Measurements from ENCODE around the gene NRROS.

Gene NRROS

GRCh38 chr3:196659901-196660351 lies 20.4 kb downstream of the NRROS start:
- no peaks in the 10 kb centered on the region for H4K20me1 ChIP-seq (ENCODE audit: low read depth, low read length)
- no peaks in the 10 kb centered on the region for H3K9me3 ChIP-seq (ENCODE audit: insufficient read depth, low read length)
- TF ChIP-seq EZH2phosphoT487 (conservative IDR thresholded peaks at IDR 0.05; ENCODE audit: low read length) = no peak
- TF ChIP-seq, protein P1, sequence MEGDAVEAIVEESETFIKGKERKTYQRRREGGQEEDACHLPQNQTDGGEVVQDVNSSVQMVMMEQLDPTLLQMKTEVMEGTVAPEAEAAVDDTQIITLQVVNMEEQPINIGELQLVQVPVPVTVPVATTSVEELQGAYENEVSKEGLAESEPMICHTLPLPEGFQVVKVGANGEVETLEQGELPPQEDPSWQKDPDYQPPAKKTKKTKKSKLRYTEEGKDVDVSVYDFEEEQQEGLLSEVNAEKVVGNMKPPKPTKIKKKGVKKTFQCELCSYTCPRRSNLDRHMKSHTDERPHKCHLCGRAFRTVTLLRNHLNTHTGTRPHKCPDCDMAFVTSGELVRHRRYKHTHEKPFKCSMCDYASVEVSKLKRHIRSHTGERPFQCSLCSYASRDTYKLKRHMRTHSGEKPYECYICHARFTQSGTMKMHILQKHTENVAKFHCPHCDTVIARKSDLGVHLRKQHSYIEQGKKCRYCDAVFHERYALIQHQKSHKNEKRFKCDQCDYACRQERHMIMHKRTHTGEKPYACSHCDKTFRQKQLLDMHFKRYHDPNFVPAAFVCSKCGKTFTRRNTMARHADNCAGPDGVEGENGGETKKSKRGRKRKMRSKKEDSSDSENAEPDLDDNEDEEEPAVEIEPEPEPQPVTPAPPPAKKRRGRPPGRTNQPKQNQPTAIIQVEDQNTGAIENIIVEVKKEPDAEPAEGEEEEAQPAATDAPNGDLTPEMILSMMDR (IDR thresholded peaks at IDR 0.05; ENCODE audit: insufficient read depth, low read length, poor library complexity, severe bottlenecking) = no peak
- no peak overlapping the region for H3K4me2 ChIP-seq (ENCODE audit: low read depth, low read length, poor library complexity, severe bottlenecking)
- H3K9ac ChIP-seq (ENCODE audit: low read length) = no peak overlapping the region
- no peaks in the 10 kb centered on the region for H3K9me2 ChIP-seq (replicated peaks; ENCODE audit: insufficient read depth, low read length)
- H3F3A ChIP-seq (ENCODE audit: insufficient read depth) = no peaks in the 10 kb centered on the region
- no peaks in the 10 kb centered on the region for H3K27me3 ChIP-seq (ENCODE audit: low read length)
- H3K36me3 ChIP-seq (ENCODE audit: low read length) = no peaks in the 10 kb centered on the region
- H2AFZ ChIP-seq (ENCODE audit: low read depth, low read length, severe bottlenecking) = no peak overlapping the region
- H3K27ac ChIP-seq (ENCODE audit: low read depth, low read length) = no peak overlapping the region
- H3K4me3 ChIP-seq (ENCODE audit: insufficient read depth, low read length, poor library complexity, severe bottlenecking) = no peak overlapping the region
- no peaks in the 10 kb centered on the region for H3K79me2 ChIP-seq (ENCODE audit: insufficient read depth, low read length)

DNA sequence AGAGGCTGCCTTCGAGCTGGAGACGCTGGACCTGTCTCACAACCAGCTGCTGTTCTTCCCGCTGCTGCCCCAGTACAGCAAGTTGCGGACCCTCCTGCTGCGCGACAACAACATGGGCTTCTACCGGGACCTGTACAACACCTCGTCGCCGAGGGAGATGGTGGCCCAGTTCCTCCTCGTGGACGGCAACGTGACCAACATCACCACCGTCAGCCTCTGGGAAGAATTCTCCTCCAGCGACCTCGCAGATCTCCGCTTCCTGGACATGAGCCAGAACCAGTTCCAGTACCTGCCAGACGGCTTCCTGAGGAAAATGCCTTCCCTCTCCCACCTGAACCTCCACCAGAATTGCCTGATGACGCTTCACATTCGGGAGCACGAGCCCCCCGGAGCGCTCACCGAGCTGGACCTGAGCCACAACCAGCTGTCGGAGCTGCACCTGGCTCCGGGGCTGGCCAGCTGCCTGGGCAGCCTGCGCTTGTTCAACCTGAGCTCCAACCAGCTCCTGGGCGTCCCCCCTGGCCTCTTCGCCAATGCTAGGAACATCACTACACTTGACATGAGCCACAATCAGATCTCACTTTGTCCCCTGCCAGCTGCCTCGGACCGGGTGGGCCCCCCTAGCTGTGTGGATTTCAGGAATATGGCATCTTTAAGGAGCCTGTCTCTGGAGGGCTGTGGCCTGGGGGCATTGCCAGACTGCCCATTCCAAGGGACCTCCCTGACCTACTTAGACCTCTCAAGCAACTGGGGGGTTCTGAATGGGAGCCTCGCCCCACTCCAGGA lies 21.1 kb downstream of the NRROS start:
- H3F3A ChIP-seq (ENCODE audit: insufficient read depth) = no peaks in the 10 kb centered on the region
- TF ChIP-seq EZH2phosphoT487 (conservative IDR thresholded peaks at IDR 0.05; ENCODE audit: low read length) = no peak
- TF ChIP-seq, protein P1 (IDR thresholded peaks at IDR 0.05; ENCODE audit: insufficient read depth, low read length, poor library complexity, severe bottlenecking) = no peak
- no peak overlapping the region for H2AFZ ChIP-seq (ENCODE audit: low read depth, low read length, severe bottlenecking)
- H3K9me3 ChIP-seq (ENCODE audit: insufficient read depth, low read length) = no peaks in the 10 kb centered on the region
- H3K36me3 ChIP-seq (ENCODE audit: low read length) = no peaks in the 10 kb centered on the region
- no peak overlapping the region for H3K4me3 ChIP-seq (ENCODE audit: insufficient read depth, low read length, poor library complexity, severe bottlenecking)
- no peak overlapping the region for H3K9ac ChIP-seq (ENCODE audit: low read length)
- no peak overlapping the region for H3K27ac ChIP-seq (ENCODE audit: low read depth, low read length)
- no peak overlapping the region for H3K4me2 ChIP-seq (ENCODE audit: low read depth, low read length, poor library complexity, severe bottlenecking)
- no peaks in the 10 kb centered on the region for H3K27me3 ChIP-seq (ENCODE audit: low read length)
- no peaks in the 10 kb centered on the region for H3K9me2 ChIP-seq (replicated peaks; ENCODE audit: insufficient read depth, low read length)
- H3K79me2 ChIP-seq (ENCODE audit: insufficient read depth, low read length) = no peaks in the 10 kb centered on the region
- no peaks in the 10 kb centered on the region for H4K20me1 ChIP-seq (ENCODE audit: low read depth, low read length)

DNA sequence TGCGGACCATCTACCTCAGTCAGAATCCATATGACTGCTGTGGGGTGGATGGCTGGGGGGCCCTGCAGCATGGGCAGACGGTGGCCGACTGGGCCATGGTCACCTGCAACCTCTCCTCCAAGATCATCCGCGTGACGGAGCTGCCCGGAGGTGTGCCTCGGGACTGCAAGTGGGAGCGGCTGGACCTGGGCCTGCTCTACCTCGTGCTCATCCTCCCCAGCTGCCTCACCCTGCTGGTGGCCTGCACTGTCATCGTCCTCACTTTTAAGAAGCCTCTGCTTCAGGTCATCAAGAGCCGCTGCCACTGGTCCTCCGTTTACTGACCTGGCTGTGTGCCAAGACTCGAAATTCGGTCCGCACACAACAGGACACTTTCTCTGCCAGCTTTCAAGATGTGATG lies 21.9 kb downstream of the NRROS start:
- H3K9me3 ChIP-seq (ENCODE audit: insufficient read depth, low read length) = no peaks in the 10 kb centered on the region
- H3K79me2 ChIP-seq (ENCODE audit: insufficient read depth, low read length) = no peaks in the 10 kb centered on the region
- H3K27me3 ChIP-seq (ENCODE audit: low read length) = no peaks in the 10 kb centered on the region
- no peak for TF ChIP-seq EZH2phosphoT487 (conservative IDR thresholded peaks at IDR 0.05; ENCODE audit: low read length)
- TF ChIP-seq, protein P1 (IDR thresholded peaks at IDR 0.05; ENCODE audit: insufficient read depth, low read length, poor library complexity, severe bottlenecking) = no peak
- no peaks in the 10 kb centered on the region for H4K20me1 ChIP-seq (ENCODE audit: low read depth, low read length)
- H2AFZ ChIP-seq (ENCODE audit: low read depth, low read length, severe bottlenecking) = no peak overlapping the region
- H3K4me2 ChIP-seq (ENCODE audit: low read depth, low read length, poor library complexity, severe bottlenecking) = no peak overlapping the region
- H3K36me3 ChIP-seq (ENCODE audit: low read length) = no peaks in the 10 kb centered on the region
- H3F3A ChIP-seq (ENCODE audit: insufficient read depth) = no peaks in the 10 kb centered on the region
- no peak overlapping the region for H3K27ac ChIP-seq (ENCODE audit: low read depth, low read length)
- H3K9me2 ChIP-seq (replicated peaks; ENCODE audit: insufficient read depth, low read length) = no peaks in the 10 kb centered on the region
- no peak overlapping the region for H3K4me3 ChIP-seq (ENCODE audit: insufficient read depth, low read length, poor library complexity, severe bottlenecking)
- no peak overlapping the region for H3K9ac ChIP-seq (ENCODE audit: low read length)

All from SU-DHL-6 (cell line).